Measurements from ENCODE around the gene SERPINB5. TPM values are rescaled to one million over a fixed set of nuclear protein-coding genes. Genes with fewer than 3 reads are reported as not detected.

Gene SERPINB5
- total RNA-seq, 1 experiment from 2014 or later: 26.2 TPM

DNA sequence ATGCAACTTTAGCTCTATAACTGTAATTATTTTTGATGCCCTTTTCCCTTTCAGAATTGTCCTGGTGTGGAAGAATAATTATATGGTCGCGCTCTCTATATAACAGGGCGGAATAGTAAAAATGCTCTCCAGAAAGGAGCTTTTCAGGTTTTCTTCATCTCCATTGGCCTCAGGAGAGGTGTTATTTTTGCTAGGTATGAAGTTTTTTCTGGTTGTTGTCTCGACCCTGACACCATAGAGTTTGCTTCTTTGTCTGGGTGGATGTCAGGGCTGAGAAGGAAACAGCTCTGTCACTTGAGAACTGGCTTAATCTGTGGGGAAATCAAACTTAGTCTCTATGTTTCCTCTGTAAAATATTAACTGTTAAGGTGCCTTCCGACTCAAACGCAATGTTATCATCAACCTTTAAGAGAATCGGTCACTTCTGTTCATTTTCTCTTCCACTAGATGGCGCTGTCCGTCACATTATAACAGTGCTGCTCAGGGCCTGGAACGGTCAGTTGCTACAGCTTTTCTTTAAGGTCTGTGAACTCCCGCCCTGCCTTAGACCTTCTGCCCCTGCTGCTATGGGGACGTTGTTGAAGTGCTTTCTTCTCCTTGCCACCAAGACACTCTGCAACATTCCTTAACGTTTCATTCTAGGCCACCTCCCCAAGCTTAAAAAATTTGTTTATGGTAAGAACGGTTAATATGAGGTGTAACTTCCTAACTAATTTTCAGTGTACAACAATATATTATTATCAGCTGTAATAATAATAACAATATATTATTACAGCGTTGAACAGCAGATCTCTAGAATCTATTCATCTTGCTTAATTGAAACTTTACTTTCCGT, 41.6 kb downstream of the SERPINB5 start:
- Histone ChIP-seq H3K4me2 (peak overlapping the region; percentile 62; the same call in 1 of the 2 replicates), H3K79me2 (ENCODE audit: low read depth) (no peaks in the 10 kb centered on the region), H3K9me2 (ENCODE audit: insufficient read depth) (no peaks in the 10 kb centered on the region), H3K4me3 (no peak overlapping the region), H4K20me1 (ENCODE audit: insufficient read depth) (no peaks in the 10 kb centered on the region), H3K4me1 (replicated peaks; ENCODE audit: insufficient read depth) (no peaks in the 10 kb centered on the region), H3F3A (ENCODE audit: insufficient read depth, low read depth) (no peaks in the 10 kb centered on the region), H3K36me3 (ENCODE audit: low read depth) (no peaks in the 10 kb centered on the region), H3K27ac (no peak overlapping the region), H2AFZ (0 out of 2 replicates have a peak overlapping the region, but pooled peaks have one; percentile 35), H3K9me3 (ENCODE audit: insufficient read depth, low read depth) (no peaks in the 10 kb centered on the region), H3K27me3 (ENCODE audit: insufficient read depth, low read depth) (no peaks in the 10 kb centered on the region)
- TF ChIP-seq EZH2 (IDR thresholded peaks at IDR 0.05; ENCODE audit: low read depth): no peak
- TF ChIP-seq, protein P1, sequence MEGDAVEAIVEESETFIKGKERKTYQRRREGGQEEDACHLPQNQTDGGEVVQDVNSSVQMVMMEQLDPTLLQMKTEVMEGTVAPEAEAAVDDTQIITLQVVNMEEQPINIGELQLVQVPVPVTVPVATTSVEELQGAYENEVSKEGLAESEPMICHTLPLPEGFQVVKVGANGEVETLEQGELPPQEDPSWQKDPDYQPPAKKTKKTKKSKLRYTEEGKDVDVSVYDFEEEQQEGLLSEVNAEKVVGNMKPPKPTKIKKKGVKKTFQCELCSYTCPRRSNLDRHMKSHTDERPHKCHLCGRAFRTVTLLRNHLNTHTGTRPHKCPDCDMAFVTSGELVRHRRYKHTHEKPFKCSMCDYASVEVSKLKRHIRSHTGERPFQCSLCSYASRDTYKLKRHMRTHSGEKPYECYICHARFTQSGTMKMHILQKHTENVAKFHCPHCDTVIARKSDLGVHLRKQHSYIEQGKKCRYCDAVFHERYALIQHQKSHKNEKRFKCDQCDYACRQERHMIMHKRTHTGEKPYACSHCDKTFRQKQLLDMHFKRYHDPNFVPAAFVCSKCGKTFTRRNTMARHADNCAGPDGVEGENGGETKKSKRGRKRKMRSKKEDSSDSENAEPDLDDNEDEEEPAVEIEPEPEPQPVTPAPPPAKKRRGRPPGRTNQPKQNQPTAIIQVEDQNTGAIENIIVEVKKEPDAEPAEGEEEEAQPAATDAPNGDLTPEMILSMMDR (conservative IDR thresholded peaks at IDR 0.05): peak; percentile 79
- ChIA-PET POLR2A (ENCODE audit: unreplicated experiment) (no interaction called here), CTCF (interaction anchor here (0.5 to 1.9 kb wide), 9 partner anchors 35 to 418 kb away, joined by 3 to 24 read pairs (median 4); no protein-coding TSS in a partner anchor)
- no TSS peak for BruUV-seq (replicated peaks)
- intact Hi-C loops (cut with micrococcal nuclease; ENCODE audit: unreplicated experiment): loop anchor here (1.0 to 10.0 kb wide), 6 partner anchors 60 to 456 kb away; partner anchors contain the start of gene SERPINB8
- DNase-seq: peak; percentile 45 to 67

DNA sequence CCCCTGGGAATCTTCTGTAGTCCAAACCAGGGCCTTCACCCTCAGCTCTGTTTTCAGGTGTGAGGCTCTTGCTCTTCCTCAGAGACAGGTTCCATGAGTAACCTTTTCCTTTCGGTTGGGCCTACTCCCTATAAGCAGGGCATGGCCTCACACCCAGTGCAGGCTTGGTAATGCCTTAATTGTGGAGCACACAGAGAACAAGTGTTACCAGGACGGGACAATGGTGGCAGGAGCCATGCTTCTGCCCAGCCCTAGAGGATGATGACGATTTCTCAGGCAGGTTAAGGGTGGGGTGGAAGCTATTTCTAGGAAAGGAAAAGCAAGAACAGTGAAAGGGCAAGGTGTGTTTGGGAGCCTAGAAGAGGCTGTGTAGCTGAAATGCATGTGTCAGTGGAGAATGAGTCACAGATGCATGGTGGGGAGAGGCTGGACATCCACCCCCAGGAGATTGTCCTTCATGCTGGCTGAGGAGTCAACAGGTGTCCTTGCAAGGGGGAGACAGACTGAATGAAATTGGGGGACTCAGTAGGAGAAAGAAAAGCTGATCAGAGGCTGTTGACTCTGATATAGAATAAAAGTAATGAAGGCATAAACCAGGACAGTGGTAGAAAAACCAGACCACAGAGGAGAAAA, 43.4 kb downstream of the SERPINB5 start:
- no peaks in the 10 kb centered on the region for H3K27me3 ChIP-seq (ENCODE audit: insufficient read depth, low read depth)
- H3K9me3 ChIP-seq (ENCODE audit: insufficient read depth, low read depth): no peaks in the 10 kb centered on the region
- intact Hi-C loops (cut with micrococcal nuclease; ENCODE audit: unreplicated experiment): no loop called here
- TF ChIP-seq EZH2 (IDR thresholded peaks at IDR 0.05; ENCODE audit: low read depth): no peak
- H3F3A ChIP-seq (ENCODE audit: insufficient read depth, low read depth): no peaks in the 10 kb centered on the region
- no peaks in the 10 kb centered on the region for H3K79me2 ChIP-seq (ENCODE audit: low read depth)
- CTCF ChIA-PET: interaction anchor here (0.7 kb wide), 1 partner anchor 58 kb away, joined by 4 read pairs; no protein-coding TSS in a partner anchor
- H3K9me2 ChIP-seq (ENCODE audit: insufficient read depth): no peaks in the 10 kb centered on the region
- no peak overlapping the region for H3K27ac ChIP-seq
- POLR2A ChIA-PET (ENCODE audit: unreplicated experiment): no interaction called here
- no peaks in the 10 kb centered on the region for H4K20me1 ChIP-seq (ENCODE audit: insufficient read depth)
- H3K4me3 ChIP-seq: no peak overlapping the region
- H3K4me1 ChIP-seq (replicated peaks; ENCODE audit: insufficient read depth): no peaks in the 10 kb centered on the region
- BruUV-seq (replicated peaks): no TSS peak
- no peak overlapping the region for H3K4me2 ChIP-seq
- H2AFZ ChIP-seq: 0 out of 2 replicates have a peak overlapping the region, but pooled peaks have one; percentile 43
- H3K36me3 ChIP-seq (ENCODE audit: low read depth): no peaks in the 10 kb centered on the region
- DNase-seq: no peak

DNA sequence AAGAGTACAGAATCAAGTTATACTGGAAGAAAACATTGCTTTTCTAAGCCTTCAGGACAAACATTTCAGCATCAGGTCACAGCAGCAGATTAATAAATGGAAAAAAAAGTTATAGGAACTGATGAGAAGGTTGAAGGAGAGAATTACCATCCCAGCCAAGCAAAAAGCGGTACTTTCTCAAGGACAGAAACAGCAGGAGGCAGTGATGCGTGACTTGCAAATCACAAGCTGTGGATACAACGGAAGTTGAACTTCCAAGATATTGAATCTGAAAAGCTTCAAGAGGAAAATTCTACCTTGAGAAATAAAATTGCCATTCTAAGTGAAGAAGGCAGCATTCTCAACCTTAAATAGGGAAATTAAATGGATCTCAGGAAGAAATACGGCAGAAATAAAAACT, 46.9 kb downstream of the SERPINB5 start:
- no peaks in the 10 kb centered on the region for H3K27me3 ChIP-seq (ENCODE audit: insufficient read depth, low read depth)
- TF ChIP-seq EZH2 (IDR thresholded peaks at IDR 0.05; ENCODE audit: low read depth): no peak
- TF ChIP-seq, protein P1 (conservative IDR thresholded peaks at IDR 0.05): no peak
- no peak overlapping the region for H3K27ac ChIP-seq
- POLR2A ChIA-PET (ENCODE audit: unreplicated experiment): no interaction called here
- H3K4me3 ChIP-seq: no peak overlapping the region
- H3K36me3 ChIP-seq (ENCODE audit: low read depth): no peaks in the 10 kb centered on the region
- no peaks in the 10 kb centered on the region for H4K20me1 ChIP-seq (ENCODE audit: insufficient read depth)
- no TSS peak for BruUV-seq (replicated peaks)
- no peaks in the 10 kb centered on the region for H3K9me2 ChIP-seq (ENCODE audit: insufficient read depth)
- no peak overlapping the region for H2AFZ ChIP-seq
- H3K4me2 ChIP-seq: no peak overlapping the region
- no peaks in the 10 kb centered on the region for H3K9me3 ChIP-seq (ENCODE audit: insufficient read depth, low read depth)
- DNase-seq: no peak
- H3K79me2 ChIP-seq (ENCODE audit: low read depth): no peaks in the 10 kb centered on the region
- CTCF ChIA-PET: no interaction called here
- no peaks in the 10 kb centered on the region for H3F3A ChIP-seq (ENCODE audit: insufficient read depth, low read depth)
- intact Hi-C loops (cut with micrococcal nuclease; ENCODE audit: unreplicated experiment): no loop called here
- H3K4me1 ChIP-seq (replicated peaks; ENCODE audit: insufficient read depth): no peaks in the 10 kb centered on the region
